SK-N-SH treated with all-trans-retinoic acid at 6 μM for 48 hours (cell line): ENCODE results near the gene RIPOR3.

ENCODE experiments used
- CSDC2 ChIP-seq: fragments of 250-450 bp; sonication (Bioruptor Pico); IDR thresholded peaks from 2 replicates; pipeline ENCODE4 v1.5.0; 2020; ENCODE audit warnings: mild to moderate bottlenecking, moderate library complexity
- ESRRG ChIP-seq: fragments of 250-450 bp; sonication (Bioruptor Pico); IDR thresholded peaks from 2 replicates; pipeline ENCODE4 v1.6.1; 2021; ENCODE audit warnings: mild to moderate bottlenecking
- GLIS3 ChIP-seq: fragments of 250-450 bp; sonication (Bioruptor Pico); IDR thresholded peaks from 2 replicates; pipeline ENCODE4 v1.5.0; 2020; ENCODE audit warnings: mild to moderate bottlenecking, moderate library complexity
- OSR1 ChIP-seq: fragments of 250-450 bp; sonication (Bioruptor Pico); IDR thresholded peaks from 2 replicates; pipeline ENCODE4 v1.8.0; 2022; ENCODE audit warnings: moderate library complexity, mild to moderate bottlenecking, inconsistent platforms
- PPARA ChIP-seq: fragments of 250-450 bp; sonication (Bioruptor Pico); IDR thresholded peaks from 2 replicates; pipeline ENCODE4 v1.5.0; 2020; ENCODE audit warnings: mild to moderate bottlenecking, borderline replicate concordance
- RARB ChIP-seq: fragments of 250-450 bp; sonication (Bioruptor Pico); IDR thresholded peaks from 2 replicates; pipeline ENCODE4 v1.8.0; 2021; ENCODE audit warnings: mild to moderate bottlenecking, moderate library complexity
- SNAI2 ChIP-seq: fragments of 250-450 bp; sonication (Bioruptor Pico); IDR thresholded peaks from 2 replicates; pipeline ENCODE4 v1.5.0; 2020; ENCODE audit warnings: mild to moderate bottlenecking, moderate library complexity
- TCF4 ChIP-seq: fragments of 250-450 bp; sonication (Bioruptor Pico); IDR thresholded peaks from 2 replicates; pipeline ENCODE4 v1.8.0; 2021; ENCODE audit warnings: mild to moderate bottlenecking, moderate library complexity, borderline replicate concordance
- ZFP3 ChIP-seq: fragments of 250-450 bp; sonication (Bioruptor Pico); IDR thresholded peaks from 2 replicates; pipeline ENCODE4 v1.5.0; 2020; ENCODE audit warnings: mild to moderate bottlenecking, moderate library complexity
- ZNF70 ChIP-seq: fragments of 450-650 bp; formaldehyde crosslinking; IDR thresholded peaks from 2 replicates; pipeline ENCODE4 v1.5.0; 2020; ENCODE audit warnings: mild to moderate bottlenecking, moderate library complexity
- TF ChIP-seq, protein P1 (sequence below): fragments of 250-450 bp; sonication (Bioruptor Pico); IDR thresholded peaks from 2 replicates; pipeline ENCODE4 v1.5.1; 2020; ENCODE audit warnings: low read depth, mild to moderate bottlenecking, moderate library complexity
- TF ChIP-seq, protein P2 (sequence below): fragments of 250-450 bp; sonication (Bioruptor Pico); IDR thresholded peaks from 2 replicates; pipeline ENCODE4 v1.8.0; 2020; ENCODE audit warnings: mild to moderate bottlenecking, moderate library complexity, borderline replicate concordance

DNA sequence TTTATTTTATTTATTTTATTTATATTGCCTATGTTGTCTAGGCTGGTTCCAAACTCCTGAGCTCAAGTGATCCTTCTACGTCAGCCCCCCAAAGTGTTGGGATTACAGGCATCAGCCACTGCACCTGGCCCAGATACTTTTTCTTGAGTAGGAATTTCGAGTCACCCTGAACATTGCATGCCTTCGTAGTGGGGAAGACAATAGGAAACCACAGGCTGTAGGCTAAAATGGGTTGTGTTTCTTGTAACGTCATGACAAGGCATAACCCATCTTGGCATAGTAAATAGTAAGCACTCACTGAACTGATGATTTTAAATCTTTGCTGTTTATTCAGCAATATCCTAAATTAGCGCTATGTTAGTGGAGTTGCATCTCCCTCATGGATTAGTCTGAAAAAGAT lies 146.2 kb downstream of the RIPOR3 start:
- TF ChIP-seq TCF4 (CRISPR knock-in tag) = no peak
- no peak for TF ChIP-seq CSDC2
- TF ChIP-seq, protein P1, sequence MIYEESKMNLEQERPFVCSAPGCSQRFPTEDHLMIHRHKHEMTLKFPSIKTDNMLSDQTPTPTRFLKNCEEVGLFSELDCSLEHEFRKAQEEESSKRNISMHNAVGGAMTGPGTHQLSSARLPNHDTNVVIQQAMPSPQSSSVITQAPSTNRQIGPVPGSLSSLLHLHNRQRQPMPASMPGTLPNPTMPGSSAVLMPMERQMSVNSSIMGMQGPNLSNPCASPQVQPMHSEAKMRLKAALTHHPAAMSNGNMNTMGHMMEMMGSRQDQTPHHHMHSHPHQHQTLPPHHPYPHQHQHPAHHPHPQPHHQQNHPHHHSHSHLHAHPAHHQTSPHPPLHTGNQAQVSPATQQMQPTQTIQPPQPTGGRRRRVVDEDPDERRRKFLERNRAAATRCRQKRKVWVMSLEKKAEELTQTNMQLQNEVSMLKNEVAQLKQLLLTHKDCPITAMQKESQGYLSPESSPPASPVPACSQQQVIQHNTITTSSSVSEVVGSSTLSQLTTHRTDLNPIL (CRISPR knock-in tag) = no peak
- TF ChIP-seq RARB (CRISPR knock-in tag) = no peak
- TF ChIP-seq, protein P2, sequence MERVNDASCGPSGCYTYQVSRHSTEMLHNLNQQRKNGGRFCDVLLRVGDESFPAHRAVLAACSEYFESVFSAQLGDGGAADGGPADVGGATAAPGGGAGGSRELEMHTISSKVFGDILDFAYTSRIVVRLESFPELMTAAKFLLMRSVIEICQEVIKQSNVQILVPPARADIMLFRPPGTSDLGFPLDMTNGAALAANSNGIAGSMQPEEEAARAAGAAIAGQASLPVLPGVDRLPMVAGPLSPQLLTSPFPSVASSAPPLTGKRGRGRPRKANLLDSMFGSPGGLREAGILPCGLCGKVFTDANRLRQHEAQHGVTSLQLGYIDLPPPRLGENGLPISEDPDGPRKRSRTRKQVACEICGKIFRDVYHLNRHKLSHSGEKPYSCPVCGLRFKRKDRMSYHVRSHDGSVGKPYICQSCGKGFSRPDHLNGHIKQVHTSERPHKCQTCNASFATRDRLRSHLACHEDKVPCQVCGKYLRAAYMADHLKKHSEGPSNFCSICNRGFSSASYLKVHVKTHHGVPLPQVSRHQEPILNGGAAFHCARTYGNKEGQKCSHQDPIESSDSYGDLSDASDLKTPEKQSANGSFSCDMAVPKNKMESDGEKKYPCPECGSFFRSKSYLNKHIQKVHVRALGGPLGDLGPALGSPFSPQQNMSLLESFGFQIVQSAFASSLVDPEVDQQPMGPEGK (CRISPR knock-in tag) = no peak
- TF ChIP-seq PPARA (CRISPR knock-in tag) = no peak
- TF ChIP-seq GLIS3 (CRISPR knock-in tag) = no peak
- TF ChIP-seq ZNF70 (CRISPR knock-in tag) = no peak
- TF ChIP-seq ZFP3 = no peak
- TF ChIP-seq ESRRG = no peak
- TF ChIP-seq OSR1 = no peak
- TF ChIP-seq SNAI2 (CRISPR knock-in tag) = no peak
